Karpas-422 (cell line): ENCODE results near the gene PLCG1. TPM values are rescaled to one million over a fixed set of nuclear protein-coding genes. Genes with fewer than 3 reads are reported as not detected.

Source experiments
- DNase-seq: peaks from one replicate; pipeline ENCODE4 v3.0.0-alpha.2; 2015
- H2AFZ ChIP-seq: fragments of 200-600 bp; sonication (generic); 2 replicates; pipeline ENCODE4 v1.6.1; 2014; ENCODE audit warnings: antibody characterized with exemption, low read length, mixed read lengths
- H3K27ac ChIP-seq: fragments of 200-600 bp; sonication (generic); 2 replicates; pipeline ENCODE4 v1.5.1; 2014; ENCODE audit warnings: mild to moderate bottlenecking, low read length, moderate library complexity
- H3K27me3 ChIP-seq: fragments of 200-600 bp; sonication (generic); 2 replicates; pipeline ENCODE4 v1.6.1; 2014; ENCODE audit warnings: low read length, mixed read lengths
- H3K36me3 ChIP-seq: fragments of 200-600 bp; sonication (generic); 2 replicates; pipeline ENCODE4 v1.6.1; 2014; ENCODE audit warnings: low read length, mixed read lengths; ENCODE audit not compliant: insufficient read depth
- H3K4me1 ChIP-seq: fragments of 200-600 bp; sonication (generic); 2 replicates; pipeline ENCODE4 v1.6.1; 2014; ENCODE audit warnings: mild to moderate bottlenecking, low read length, mixed read lengths
- H3K4me2 ChIP-seq: fragments of 200-600 bp; sonication (generic); 2 replicates; pipeline ENCODE4 v1.6.1; 2014; ENCODE audit warnings: low read length, low read depth, mild to moderate bottlenecking; ENCODE audit not compliant: poor library complexity, severe bottlenecking
- H3K4me3 ChIP-seq: fragments of 200-600 bp; sonication (generic); 2 replicates; pipeline ENCODE4 v1.5.1; 2014; ENCODE audit warnings: mild to moderate bottlenecking, antibody characterized with exemption, low read length, mixed read lengths
- H3K79me2 ChIP-seq: fragments of 200-600 bp; sonication (generic); 2 replicates; pipeline ENCODE4 v1.6.1; 2014; ENCODE audit warnings: mild to moderate bottlenecking, low read length, mixed read lengths
- H3K9ac ChIP-seq: fragments of 200-600 bp; sonication (generic); 2 replicates; pipeline ENCODE4 v1.6.0; 2014; ENCODE audit warnings: low read length
- H3K9me2 ChIP-seq: fragments of 200-600 bp; sonication (generic), shearing (Covaris generic); replicated peaks from 2 replicates; pipeline ENCODE4 v1.6.0; 2014; ENCODE audit warnings: mild to moderate bottlenecking, low read length, moderate library complexity; ENCODE audit not compliant: insufficient read depth
- H3K9me3 ChIP-seq: fragments of 300-700, 200-600 bp; sonication (generic); 2 replicates; pipeline ENCODE4 v1.6.1; 2014; ENCODE audit warnings: low read length, mixed read lengths
- H4K20me1 ChIP-seq: fragments of 200-600 bp; sonication (generic); 2 replicates; pipeline ENCODE4 v1.6.1; 2014; ENCODE audit warnings: mild to moderate bottlenecking, antibody characterized with exemption, low read length, low read depth; ENCODE audit not compliant: insufficient read depth
- total RNA-seq: library from RNA; depleted of rRNA; stranded (reverse); fragments of >200 nt; shearing (Covaris generic); gene quantifications from 2 replicates; pipeline ENCODE4 v1.2.3, GENCODE V29; 2014; ENCODE audit warnings: low replicate concordance

Gene PLCG1
- total RNA-seq, 1 experiment from 2014 or later, result 48.6 TPM

DNA sequence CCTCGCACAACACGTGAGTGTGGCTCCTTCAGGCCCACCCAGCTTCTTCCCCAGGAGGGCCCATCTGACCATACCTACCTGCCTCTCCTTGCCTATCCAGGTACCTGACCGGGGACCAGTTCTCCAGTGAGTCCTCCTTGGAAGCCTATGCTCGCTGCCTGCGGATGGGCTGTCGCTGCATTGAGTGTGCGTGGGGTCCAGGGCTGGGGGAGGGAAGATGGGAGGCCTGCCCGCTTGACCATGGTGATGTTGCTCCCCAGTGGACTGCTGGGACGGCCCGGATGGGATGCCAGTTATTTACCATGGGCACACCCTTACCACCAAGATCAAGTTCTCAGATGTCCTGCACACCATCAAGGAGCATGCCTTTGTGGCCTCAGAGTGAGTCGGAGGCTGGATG lies 26.5 kb downstream of the PLCG1 start:
- Histone ChIP-seq H2AFZ (no peak overlapping the region), H3K9me3 (no peaks in the 10 kb centered on the region), H3K9ac (no peak overlapping the region), H3K27ac (no peak overlapping the region), H3K9me2 (no peaks in the 10 kb centered on the region), H4K20me1 (no peaks in the 10 kb centered on the region; the same call in 1 of the 2 replicates), H3K4me1 (no peaks in the 10 kb centered on the region), H3K4me2 (no peak overlapping the region), H3K36me3 (peaks cover 12% of the 10 kb centered on the region), H3K79me2 (peaks cover under 1% of the 10 kb centered on the region; the same call in 1 of the 2 replicates), H3K27me3 (no peaks in the 10 kb centered on the region), H3K4me3 (no peak overlapping the region)
- no peak for DNase-seq

DNA sequence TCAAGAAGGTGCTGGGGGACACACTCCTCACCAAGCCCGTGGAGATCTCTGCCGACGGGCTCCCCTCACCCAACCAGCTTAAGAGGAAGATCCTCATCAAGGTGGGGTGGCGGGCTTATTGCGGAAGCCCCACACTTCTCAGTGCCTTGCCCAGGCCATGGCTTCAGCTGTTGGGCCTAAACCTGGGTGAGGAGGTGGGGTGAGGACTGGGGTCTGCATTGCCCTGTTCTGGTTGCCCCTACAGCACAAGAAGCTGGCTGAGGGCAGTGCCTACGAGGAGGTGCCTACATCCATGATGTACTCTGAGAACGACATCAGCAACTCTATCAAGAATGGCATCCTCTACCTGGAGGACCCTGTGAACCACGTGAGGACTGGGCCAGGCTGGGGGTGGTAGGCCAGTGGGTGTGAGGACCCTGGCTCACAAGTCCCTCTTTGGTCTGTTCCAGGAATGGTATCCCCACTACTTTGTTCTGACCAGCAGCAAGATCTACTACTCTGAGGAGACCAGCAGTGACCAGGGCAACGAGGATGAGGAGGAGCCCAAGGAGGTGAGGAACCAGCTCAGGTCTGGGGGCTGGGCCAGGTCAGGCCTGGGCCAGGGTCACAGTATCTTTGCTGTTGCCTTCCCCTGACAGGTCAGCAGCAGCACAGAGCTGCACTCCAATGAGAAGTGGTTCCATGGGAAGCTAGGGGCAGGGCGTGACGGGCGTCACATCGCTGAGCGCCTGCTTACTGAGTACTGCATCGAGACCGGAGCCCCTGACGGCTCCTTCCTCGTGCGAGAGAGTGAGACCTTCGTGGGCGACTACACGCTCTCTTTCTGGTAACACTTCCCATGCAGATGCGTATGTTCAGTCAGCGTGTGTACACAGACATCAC lies 27.9 kb downstream of the PLCG1 start:
- Histone ChIP-seq H4K20me1 (no peaks in the 10 kb centered on the region), H3K27ac (no peak overlapping the region), H3K4me2 (no peak overlapping the region), H3K36me3 (peaks cover 12% of the 10 kb centered on the region), H3K4me3 (no peak overlapping the region), H3K9me3 (no peaks in the 10 kb centered on the region), H3K4me1 (no peaks in the 10 kb centered on the region), H3K27me3 (no peaks in the 10 kb centered on the region), H3K9ac (no peak overlapping the region), H3K9me2 (no peaks in the 10 kb centered on the region), H3K79me2 (no peaks in the 10 kb centered on the region), H2AFZ (no peak overlapping the region)
- no peak for DNase-seq

DNA sequence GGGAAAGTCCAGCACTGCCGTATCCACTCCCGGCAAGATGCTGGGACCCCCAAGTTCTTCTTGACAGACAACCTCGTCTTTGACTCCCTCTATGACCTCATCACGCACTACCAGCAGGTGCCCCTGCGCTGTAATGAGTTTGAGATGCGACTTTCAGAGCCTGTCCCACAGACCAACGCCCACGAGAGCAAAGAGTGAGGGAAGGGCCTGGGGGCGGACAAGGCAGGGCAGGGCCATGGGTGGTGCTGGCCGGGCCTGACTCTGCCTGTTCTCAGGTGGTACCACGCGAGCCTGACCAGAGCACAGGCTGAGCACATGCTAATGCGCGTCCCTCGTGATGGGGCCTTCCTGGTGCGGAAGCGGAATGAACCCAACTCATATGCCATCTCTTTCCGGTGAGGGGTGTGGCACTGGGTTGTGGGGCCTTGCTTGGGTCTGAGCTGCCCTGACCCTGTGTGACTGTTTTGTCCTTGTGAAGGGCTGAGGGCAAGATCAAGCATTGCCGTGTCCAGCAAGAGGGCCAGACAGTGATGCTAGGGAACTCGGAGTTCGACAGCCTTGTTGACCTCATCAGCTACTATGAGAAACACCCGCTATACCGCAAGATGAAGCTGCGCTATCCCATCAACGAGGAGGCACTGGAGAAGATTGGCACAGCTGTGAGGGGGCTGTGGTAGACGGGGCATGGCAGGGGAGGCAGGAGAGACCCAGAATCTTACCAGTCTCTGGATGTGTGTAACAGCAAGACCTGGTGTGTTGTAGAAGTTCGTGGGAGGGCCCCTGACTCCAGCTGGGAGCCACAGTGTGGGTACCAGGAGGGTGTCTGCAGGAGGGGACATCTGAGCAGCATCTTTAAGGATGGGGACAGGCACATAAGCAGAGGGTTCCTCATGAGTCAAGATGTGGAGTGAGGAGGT lies 29.1 kb downstream of the PLCG1 start:
- no peaks in the 10 kb centered on the region for H3K4me1 ChIP-seq
- no peak overlapping the region for H3K4me2 ChIP-seq
- H3K9me2 ChIP-seq, result no peaks in the 10 kb centered on the region
- no peak overlapping the region for H2AFZ ChIP-seq
- no peak for DNase-seq
- H3K27ac ChIP-seq, result no peak overlapping the region
- H4K20me1 ChIP-seq, result no peaks in the 10 kb centered on the region
- H3K4me3 ChIP-seq, result no peak overlapping the region
- no peaks in the 10 kb centered on the region for H3K79me2 ChIP-seq
- H3K36me3 ChIP-seq, result peaks cover 12% of the 10 kb centered on the region
- no peak overlapping the region for H3K9ac ChIP-seq
- no peaks in the 10 kb centered on the region for H3K27me3 ChIP-seq
- no peaks in the 10 kb centered on the region for H3K9me3 ChIP-seq

DNA sequence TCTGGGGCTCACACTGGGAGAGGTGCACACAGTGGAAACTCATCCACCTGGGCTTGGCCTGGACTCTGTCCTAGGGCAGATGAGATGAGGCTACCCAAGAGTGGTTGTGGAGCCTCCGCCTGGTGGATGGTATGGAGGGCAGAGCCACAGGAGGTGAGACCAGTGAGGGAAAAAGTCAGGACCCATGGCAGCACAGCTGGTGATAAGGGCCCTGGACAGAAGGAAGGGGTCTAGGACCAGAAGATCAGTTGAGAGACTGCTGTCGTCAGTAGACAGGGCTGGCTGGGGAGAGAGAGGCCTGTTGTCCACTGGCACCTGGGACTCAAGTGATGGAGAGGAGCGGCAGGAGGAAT lies 29.8 kb downstream of the PLCG1 start:
- no peaks in the 10 kb centered on the region for H3K27me3 ChIP-seq
- DNase-seq, result no peak
- H3K9me3 ChIP-seq, result no peaks in the 10 kb centered on the region
- no peak overlapping the region for H3K27ac ChIP-seq
- peaks cover 12% of the 10 kb centered on the region for H3K36me3 ChIP-seq
- no peaks in the 10 kb centered on the region for H3K9me2 ChIP-seq
- H4K20me1 ChIP-seq, result no peaks in the 10 kb centered on the region
- H3K4me2 ChIP-seq, result no peak overlapping the region
- H3K9ac ChIP-seq, result no peak overlapping the region
- no peaks in the 10 kb centered on the region for H3K79me2 ChIP-seq
- no peaks in the 10 kb centered on the region for H3K4me1 ChIP-seq
- H3K4me3 ChIP-seq, result no peak overlapping the region
- H2AFZ ChIP-seq, result no peak overlapping the region

DNA sequence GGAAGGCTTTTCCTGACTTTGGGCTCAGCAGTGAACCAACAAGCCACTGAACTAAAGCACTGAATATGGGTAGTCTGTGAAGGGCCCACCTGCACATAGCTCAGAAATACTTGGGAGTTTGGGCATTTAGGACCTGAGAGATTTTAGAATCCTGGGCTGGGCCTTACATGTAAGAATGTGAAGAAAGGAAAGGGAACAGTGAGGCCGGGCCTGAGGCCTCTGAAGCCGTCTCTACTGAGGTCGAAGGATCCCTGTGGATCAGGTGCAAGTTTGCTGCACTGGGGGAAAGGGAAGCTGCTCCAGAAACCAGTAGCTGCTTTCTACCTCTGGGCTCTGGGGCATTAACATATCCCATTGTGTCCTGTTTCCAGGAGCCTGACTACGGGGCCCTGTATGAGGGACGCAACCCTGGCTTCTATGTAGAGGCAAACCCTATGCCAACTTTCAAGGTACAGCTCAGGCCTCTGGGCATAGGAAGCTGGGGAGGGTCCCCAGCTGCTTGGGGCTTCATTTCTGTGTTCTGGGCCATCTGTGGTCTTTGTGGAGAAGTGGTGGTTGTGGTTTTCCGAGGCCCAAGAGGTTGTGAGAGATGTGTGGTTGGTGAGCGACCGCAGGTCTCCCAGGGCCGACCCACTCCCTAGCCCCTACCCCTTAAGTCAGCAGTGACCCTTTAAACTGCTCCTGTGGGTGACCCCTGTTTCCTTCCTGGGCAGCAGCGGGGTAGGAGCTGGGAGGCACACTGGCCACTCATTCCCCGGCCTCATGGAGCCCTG lies 30.3 kb downstream of the PLCG1 start:
- Histone ChIP-seq H3K36me3 (peaks cover 12% of the 10 kb centered on the region), H3K4me1 (no peaks in the 10 kb centered on the region), H3K27ac (no peak overlapping the region), H2AFZ (no peak overlapping the region), H3K9me3 (no peaks in the 10 kb centered on the region), H4K20me1 (no peaks in the 10 kb centered on the region), H3K4me3 (no peak overlapping the region), H3K27me3 (no peaks in the 10 kb centered on the region), H3K9me2 (no peaks in the 10 kb centered on the region), H3K79me2 (no peaks in the 10 kb centered on the region), H3K9ac (no peak overlapping the region), H3K4me2 (no peak overlapping the region)
- no peak for DNase-seq

DNA sequence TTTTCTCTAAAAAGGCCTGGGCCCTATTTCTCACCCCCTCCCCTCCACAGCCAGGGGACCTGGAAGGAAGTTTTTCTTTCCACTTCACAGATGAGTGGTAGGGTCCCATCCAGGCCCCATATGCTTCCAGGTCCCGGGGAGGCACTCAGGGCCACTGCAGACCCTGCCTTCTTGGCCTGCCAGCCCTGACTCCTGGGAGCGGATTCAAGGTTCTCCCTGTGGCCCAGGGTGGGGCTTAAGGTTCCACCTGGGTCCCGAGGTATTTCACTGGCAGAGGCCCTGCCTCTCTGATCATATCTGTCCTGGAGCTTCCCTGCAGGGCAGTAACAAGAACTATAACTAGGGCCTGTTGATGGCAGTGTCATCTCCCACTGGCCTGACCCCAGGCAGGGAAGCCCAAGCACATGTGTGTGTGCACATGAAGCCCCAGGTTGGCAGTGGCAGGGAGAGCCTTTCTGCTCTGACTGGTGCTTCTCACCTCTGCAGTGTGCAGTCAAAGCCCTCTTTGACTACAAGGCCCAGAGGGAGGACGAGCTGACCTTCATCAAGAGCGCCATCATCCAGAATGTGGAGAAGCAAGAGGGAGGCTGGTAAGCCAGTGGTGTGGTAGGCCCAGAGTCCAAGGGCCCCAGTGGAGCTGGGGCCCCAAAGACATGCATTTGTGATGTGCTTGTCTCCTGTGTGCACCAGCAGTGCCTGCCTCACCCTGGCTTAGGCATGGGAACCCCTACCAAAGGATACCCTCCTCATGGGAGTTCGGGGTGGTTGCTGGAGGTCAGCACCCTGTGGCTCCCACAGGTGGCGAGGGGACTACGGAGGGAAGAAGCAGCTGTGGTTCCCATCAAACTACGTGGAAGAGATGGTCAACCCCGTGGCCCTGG lies 31.2 kb downstream of the PLCG1 start:
- no peak overlapping the region for H3K27ac ChIP-seq

DNA sequence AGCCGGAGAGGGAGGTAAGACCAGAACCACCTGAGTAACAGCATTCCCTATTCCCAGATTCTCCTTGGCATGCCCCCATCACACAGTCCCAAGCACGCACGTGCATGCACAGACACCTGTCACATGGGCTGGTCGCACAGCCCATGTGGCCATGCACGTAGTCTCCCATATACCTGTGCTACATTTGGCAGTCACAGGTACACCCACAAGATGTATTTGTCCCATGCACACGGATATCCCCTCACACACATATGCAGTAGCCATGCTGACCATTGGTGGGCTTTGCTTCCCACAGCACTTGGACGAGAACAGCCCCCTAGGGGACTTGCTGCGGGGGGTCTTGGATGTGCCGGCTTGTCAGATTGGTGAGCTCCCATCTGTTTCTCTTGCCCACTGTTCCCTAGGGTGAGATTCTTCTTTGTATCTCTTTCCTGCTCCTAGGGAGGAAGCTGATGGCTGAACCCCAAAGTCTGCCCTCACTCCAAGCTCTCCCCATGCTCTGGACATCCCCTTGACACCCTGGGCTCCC lies 31.9 kb downstream of the PLCG1 start:
- no peak for DNase-seq
- Histone ChIP-seq H3K27me3 (no peaks in the 10 kb centered on the region), H3K27ac (no peak overlapping the region), H3K4me2 (no peak overlapping the region), H4K20me1 (no peaks in the 10 kb centered on the region), H3K9me2 (no peaks in the 10 kb centered on the region), H2AFZ (no peak overlapping the region), H3K9ac (no peak overlapping the region), H3K4me3 (no peak overlapping the region), H3K9me3 (no peaks in the 10 kb centered on the region), H3K4me1 (no peaks in the 10 kb centered on the region), H3K36me3 (peaks cover 12% of the 10 kb centered on the region), H3K79me2 (no peaks in the 10 kb centered on the region)

More for the DNA sequence above, 31.2 kb downstream of the PLCG1 start:
- no peak overlapping the region for H2AFZ ChIP-seq
- H3K4me2 ChIP-seq, result no peak overlapping the region
- no peaks in the 10 kb centered on the region for H3K79me2 ChIP-seq
- no peaks in the 10 kb centered on the region for H4K20me1 ChIP-seq
- no peak overlapping the region for H3K9ac ChIP-seq
- H3K27me3 ChIP-seq, result no peaks in the 10 kb centered on the region
- H3K36me3 ChIP-seq, result peaks cover 12% of the 10 kb centered on the region
- no peak for DNase-seq
- no peaks in the 10 kb centered on the region for H3K4me1 ChIP-seq
- no peak overlapping the region for H3K4me3 ChIP-seq
- H3K9me2 ChIP-seq, result no peaks in the 10 kb centered on the region
- H3K9me3 ChIP-seq, result no peaks in the 10 kb centered on the region
